Uterus (tissue), 2 donors: ENCODE measurements around the gene GNL3.
"Not testable (repeated sequence)": the region's sequence is repeated elsewhere in the genome, so short reads cannot be mapped to it uniquely, and the experiment has no call there.

ENCODE experiments used
- POLR2A ChIP-seq, 2 donors: fragments of 450-650 bp; IDR thresholded peaks; one replicate each; pipeline ENCODE4 v1.6.1; 2016; ENCODE audit warnings: antibody characterized with exemption in 2 of 2, mild to moderate bottlenecking in 1 of 2, moderate library complexity in 1 of 2
- TF ChIP-seq, protein P1 (sequence below), 4 experiments: fragments of 200-600 bp in 2 of 4; fragments of 450-650 bp in 2 of 4; sonication (generic) in 2 of 4; IDR thresholded peaks; one replicate each; pipeline ENCODE4 v1.5.1; 2016 to 2019; ENCODE audit warnings: antibody characterized with exemption in 4 of 4, mild to moderate bottlenecking in 2 of 4, moderate library complexity in 1 of 4

DNA sequence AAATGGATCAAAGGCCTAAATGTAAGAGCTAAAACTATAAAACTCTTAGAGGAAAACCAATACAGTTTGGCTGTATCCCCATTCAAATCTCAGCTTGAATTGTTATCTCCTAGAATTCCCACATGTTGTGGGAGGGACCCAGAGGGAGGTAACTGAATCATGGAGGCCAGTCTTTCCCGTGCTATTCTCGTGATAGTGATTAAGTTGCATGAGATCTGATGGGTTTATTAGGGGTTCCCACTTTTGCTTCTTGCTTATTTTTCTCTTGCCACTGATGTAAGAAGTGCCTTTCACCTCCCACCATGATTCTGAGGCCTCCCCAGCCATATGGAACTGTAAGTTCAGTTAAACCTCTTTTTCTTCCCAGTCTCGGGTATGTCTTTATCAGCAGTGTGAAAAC lies 9.6 kb upstream of the GNL3 start:
- TF ChIP-seq, protein P1, sequence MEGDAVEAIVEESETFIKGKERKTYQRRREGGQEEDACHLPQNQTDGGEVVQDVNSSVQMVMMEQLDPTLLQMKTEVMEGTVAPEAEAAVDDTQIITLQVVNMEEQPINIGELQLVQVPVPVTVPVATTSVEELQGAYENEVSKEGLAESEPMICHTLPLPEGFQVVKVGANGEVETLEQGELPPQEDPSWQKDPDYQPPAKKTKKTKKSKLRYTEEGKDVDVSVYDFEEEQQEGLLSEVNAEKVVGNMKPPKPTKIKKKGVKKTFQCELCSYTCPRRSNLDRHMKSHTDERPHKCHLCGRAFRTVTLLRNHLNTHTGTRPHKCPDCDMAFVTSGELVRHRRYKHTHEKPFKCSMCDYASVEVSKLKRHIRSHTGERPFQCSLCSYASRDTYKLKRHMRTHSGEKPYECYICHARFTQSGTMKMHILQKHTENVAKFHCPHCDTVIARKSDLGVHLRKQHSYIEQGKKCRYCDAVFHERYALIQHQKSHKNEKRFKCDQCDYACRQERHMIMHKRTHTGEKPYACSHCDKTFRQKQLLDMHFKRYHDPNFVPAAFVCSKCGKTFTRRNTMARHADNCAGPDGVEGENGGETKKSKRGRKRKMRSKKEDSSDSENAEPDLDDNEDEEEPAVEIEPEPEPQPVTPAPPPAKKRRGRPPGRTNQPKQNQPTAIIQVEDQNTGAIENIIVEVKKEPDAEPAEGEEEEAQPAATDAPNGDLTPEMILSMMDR (IDR thresholded peaks at IDR 0.05), result not testable (repeated sequence)
- TF ChIP-seq POLR2A (IDR thresholded peaks at IDR 0.05), result not testable (repeated sequence)
